HUES6 (cell line): Measurements from ENCODE around the gene DDR1.

ENCODE experiments used
- H3K27ac ChIP-seq: 2 replicates; pipeline ENCODE4 v1.7.0; 2013; ENCODE audit warnings: low read depth, mild to moderate bottlenecking, low read length, inconsistent platforms
- H3K27me3 ChIP-seq: 2 replicates; pipeline ENCODE4 v1.6.1; 2013; ENCODE audit warnings: low read length; ENCODE audit not compliant: control insufficient read depth, insufficient read depth
- H3K36me3 ChIP-seq: 2 replicates; pipeline ENCODE4 v1.6.1; 2013; ENCODE audit warnings: low read length; ENCODE audit not compliant: control insufficient read depth, insufficient read depth
- H3K4me1 ChIP-seq: 2 replicates; pipeline ENCODE4 v1.6.1; 2013; ENCODE audit warnings: low read length; ENCODE audit not compliant: control insufficient read depth, insufficient read depth
- H3K4me3 ChIP-seq: 2 replicates; pipeline ENCODE4 v1.5.1; 2013; ENCODE audit warnings: low read depth, low read length
- H3K9ac ChIP-seq: one replicate; pipeline ENCODE4 v1.6.1; 2013; ENCODE audit warnings: mild to moderate bottlenecking, low read length
- H3K9me3 ChIP-seq: 2 replicates; pipeline ENCODE4 v1.6.1; 2013; ENCODE audit warnings: low read depth, low read length; ENCODE audit not compliant: control insufficient read depth, insufficient read depth

Gene DDR1

DNA sequence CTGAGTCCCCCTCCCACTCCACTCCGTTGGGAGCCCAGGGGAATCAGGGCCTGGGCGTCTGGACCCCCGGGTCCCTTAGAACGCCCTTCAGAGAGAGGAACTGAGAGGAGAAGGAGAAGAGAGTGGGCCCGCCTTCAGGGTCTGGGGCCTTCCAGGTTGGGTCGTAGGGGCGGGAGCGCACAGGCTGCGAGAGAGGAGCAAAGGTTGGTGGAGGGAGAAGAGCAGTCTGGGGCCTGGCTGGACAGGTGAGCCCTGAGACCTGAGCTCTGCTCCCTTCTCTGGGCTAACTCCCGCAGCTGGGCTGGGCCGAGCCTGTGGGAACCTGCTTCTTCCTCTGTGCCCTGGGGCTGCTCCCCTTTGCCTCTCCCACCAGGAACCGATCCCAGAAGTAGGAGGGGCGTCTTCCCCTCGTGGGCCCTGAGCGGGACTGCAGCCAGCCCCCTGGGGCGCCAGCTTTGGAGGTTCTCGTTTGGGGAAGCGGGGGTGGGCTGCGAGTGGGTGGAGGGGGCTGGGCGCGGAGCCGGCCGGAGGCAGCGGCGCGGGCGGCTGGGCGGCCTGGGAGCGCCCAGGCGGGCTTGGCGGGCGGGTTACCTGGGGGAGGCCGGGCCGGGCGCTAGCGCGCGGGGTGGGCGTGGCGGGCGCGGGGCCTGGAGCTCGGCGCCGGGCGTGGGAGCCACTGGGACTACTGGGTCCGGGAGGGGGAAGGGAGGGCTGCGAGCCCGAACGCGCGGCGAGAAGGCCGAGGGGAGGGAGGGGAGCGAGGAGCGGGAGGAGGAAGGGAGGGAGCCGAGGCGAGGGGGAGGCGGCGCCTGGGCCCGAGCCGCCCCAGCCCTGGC, at the start of gene DDR1:
Gene DDR1 (plus strand): TSS at position 835 of the 836 bp plus-strand sequence. CDS start 4,211 bp downstream, outside the sequence.
- Histone ChIP-seq H3K27ac (peak within 1 kb of the TSS; percentile 4; the same call in 1 of the 2 replicates), H3K27me3 (no peaks in the 10 kb centered on the region)

DNA sequence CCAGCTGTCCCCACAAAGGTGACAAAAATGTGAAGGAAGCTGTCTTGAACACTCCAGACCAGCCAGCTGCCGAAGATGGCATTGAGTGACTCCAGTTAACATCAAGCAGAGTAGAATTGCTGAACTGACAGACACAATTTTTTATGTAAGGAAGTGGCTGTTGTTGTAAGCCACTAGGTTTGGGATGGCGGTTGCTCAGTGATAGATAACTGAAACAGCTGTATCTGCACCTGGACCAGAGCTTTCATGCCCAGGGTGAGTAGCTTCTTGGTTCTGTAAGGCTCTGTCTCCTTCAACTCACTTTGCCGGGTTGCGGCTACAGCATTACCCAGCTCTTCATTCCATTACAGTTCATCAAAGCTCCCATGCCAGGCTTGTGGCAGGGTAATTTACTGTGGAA, 49.7 kb upstream of the DDR1 start:
- Histone ChIP-seq H3K27ac (no peak overlapping the region), H3K9ac (no peak overlapping the region), H3K4me3 (no peak overlapping the region), H3K36me3 (peaks cover 13% of the 10 kb centered on the region), H3K27me3 (no peaks in the 10 kb centered on the region), H3K9me3 (peaks cover 8% of the 10 kb centered on the region; the same call in 1 of the 2 replicates), H3K4me1 (peaks cover 12% of the 10 kb centered on the region)

More for the DNA sequence above, at the start of gene DDR1:
- Histone ChIP-seq H3K36me3 (peaks cover 6% of the 10 kb centered on the region), H3K9me3 (no peaks in the 10 kb centered on the region), H3K9ac (peak within 1 kb of the TSS; percentile 85), H3K4me1 (peaks cover 65% of the 10 kb centered on the region), H3K4me3 (peak within 1 kb of the TSS; percentile 79)

DNA sequence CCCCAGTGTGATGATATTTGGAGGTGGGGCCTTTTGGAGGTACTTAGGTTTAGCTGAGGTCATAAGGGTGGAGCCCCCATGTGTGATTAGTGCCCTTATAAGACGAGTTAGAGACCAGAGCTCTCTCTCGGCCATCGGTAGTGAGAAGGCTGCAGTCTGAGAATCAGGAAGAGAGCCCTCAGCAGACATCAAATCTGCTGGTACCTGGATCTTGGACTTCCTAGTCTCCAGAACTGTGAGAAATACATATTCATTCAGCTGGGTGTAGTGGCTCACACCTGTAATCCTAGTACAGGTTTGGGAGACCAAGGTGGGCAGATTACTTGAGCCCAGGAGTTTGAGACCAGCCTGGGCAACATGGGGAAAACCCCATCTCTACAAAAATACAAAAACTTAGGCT, 48.7 kb upstream of the DDR1 start:
- H3K9me3 ChIP-seq, result peaks cover 8% of the 10 kb centered on the region; the same call in 1 of the 2 replicates
- no peak overlapping the region for H3K27ac ChIP-seq
- no peaks in the 10 kb centered on the region for H3K27me3 ChIP-seq
- H3K9ac ChIP-seq, result no peak overlapping the region
- H3K36me3 ChIP-seq, result peaks cover 20% of the 10 kb centered on the region
- H3K4me1 ChIP-seq, result peaks cover 9% of the 10 kb centered on the region
- H3K4me3 ChIP-seq, result no peak overlapping the region

DNA sequence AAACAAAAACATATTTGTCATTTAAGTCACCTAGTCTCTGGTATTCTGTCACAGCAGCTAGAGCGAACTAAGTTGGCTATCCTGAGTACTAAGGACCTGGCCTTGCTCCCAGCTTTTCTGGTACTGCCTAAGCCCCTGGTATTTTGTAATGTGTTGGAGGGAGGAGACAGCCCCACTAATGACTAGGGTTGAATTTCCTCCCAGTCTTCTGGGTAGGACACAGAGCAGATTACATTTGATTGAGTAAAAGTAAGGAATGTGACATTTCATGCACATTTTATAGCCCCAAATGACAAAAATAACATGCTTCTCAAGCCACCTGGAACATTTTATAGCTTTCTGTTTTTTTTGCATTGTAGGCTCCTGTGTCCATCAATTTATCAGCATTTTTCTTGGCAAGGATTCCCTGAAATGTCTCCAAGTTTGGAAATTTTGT, 47.9 kb upstream of the DDR1 start:
- Histone ChIP-seq H3K9ac (no peak overlapping the region), H3K4me3 (no peak overlapping the region), H3K36me3 (peaks cover 24% of the 10 kb centered on the region), H3K4me1 (peaks cover 18% of the 10 kb centered on the region), H3K27ac (no peak overlapping the region), H3K27me3 (no peaks in the 10 kb centered on the region), H3K9me3 (peaks cover 8% of the 10 kb centered on the region; the same call in 1 of the 2 replicates)

- H3K27ac ChIP-seq, result no peak overlapping the region
- H3K27me3 ChIP-seq, result no peaks in the 10 kb centered on the region
- H3K9ac ChIP-seq, result no peak overlapping the region
- H3K9me3 ChIP-seq, result peaks cover 8% of the 10 kb centered on the region; the same call in 1 of the 2 replicates
- H3K4me1 ChIP-seq, result peaks cover 20% of the 10 kb centered on the region
- peaks cover 28% of the 10 kb centered on the region for H3K36me3 ChIP-seq
- H3K4me3 ChIP-seq, result no peak overlapping the region
Observed at GRCh38 chr6:30836957-30837356, 47.4 kb upstream of the DDR1 start.

DNA sequence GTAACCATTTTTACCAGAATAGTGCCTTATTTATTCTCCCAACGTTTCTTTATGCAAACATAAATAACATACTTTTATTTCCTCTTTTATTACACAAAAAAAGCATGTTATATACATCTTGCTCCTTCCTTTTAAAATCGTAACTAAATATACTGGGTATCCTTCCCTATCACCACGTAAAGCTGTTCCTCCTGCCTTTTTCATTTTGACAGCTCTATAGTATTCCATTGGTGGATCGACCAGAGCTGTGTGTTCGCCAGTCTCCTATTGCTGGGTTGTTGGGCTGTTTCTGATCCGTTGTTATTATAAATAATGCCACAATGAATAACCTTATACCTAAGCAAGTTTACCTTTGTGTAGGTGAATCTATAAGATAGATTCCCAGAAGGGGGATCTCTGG, 46.9 kb upstream of the DDR1 start:
- H3K9me3 ChIP-seq, result peaks cover 8% of the 10 kb centered on the region; the same call in 1 of the 2 replicates
- H3K36me3 ChIP-seq, result peaks cover 31% of the 10 kb centered on the region
- H3K4me3 ChIP-seq, result no peak overlapping the region
- H3K9ac ChIP-seq, result no peak overlapping the region
- H3K27ac ChIP-seq, result no peak overlapping the region
- H3K27me3 ChIP-seq, result no peaks in the 10 kb centered on the region
- H3K4me1 ChIP-seq, result peaks cover 20% of the 10 kb centered on the region

DNA sequence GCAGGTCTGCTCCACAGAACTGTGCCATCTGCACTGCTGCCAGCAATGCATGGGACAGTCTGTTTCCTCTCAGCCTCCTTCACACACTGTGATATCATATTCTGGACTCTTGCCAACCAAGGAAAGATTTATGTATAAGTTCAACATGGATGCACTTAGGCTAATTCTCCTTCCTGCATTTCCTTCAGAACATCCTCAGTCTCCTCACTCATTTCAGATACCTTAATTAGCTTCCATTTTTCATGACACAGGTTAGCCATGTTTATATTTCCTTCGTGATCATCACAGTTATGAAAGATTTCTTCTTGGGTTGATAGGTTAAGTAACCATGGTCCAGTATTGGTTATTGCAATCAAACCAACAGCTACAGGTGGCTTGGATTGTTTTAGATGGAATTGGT, 46.4 kb upstream of the DDR1 start:
- Histone ChIP-seq H3K4me1 (peaks cover 20% of the 10 kb centered on the region), H3K9me3 (peaks cover 8% of the 10 kb centered on the region; the same call in 1 of the 2 replicates), H3K9ac (no peak overlapping the region), H3K36me3 (peaks cover 33% of the 10 kb centered on the region), H3K27ac (no peak overlapping the region), H3K4me3 (no peak overlapping the region), H3K27me3 (no peaks in the 10 kb centered on the region)

DNA sequence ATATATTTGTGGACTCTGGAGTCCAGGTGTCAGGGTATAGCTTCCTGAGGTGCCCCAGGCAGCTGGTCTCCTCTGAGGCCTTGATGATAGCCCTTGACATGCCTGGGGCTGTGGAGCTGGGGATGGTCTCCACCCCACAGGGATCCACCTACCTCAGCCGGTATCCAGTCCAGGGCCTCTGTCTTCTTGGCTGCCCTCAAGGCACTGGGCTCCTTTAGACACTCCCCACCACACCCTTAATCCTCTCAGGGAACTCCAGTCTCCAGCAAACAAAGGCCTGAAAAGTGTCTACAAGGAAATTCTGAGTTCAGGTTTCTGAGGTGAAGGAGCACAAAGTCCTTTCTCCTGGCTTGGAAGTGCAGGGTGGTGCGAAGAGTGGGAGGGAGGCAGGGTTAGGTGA, 44.6 kb upstream of the DDR1 start:
- H3K27ac ChIP-seq, result no peak overlapping the region
- H3K9me3 ChIP-seq, result peaks cover 8% of the 10 kb centered on the region; the same call in 1 of the 2 replicates
- H3K9ac ChIP-seq, result no peak overlapping the region

GRCh38 chr6:30840084-30840934, 44.0 kb upstream of the DDR1 start:
- Histone ChIP-seq H3K4me1 (peaks cover 42% of the 10 kb centered on the region), H3K36me3 (peaks cover 42% of the 10 kb centered on the region), H3K9ac (no peak overlapping the region), H3K27me3 (no peaks in the 10 kb centered on the region), H3K4me3 (no peak overlapping the region), H3K9me3 (peaks cover 8% of the 10 kb centered on the region; the same call in 1 of the 2 replicates), H3K27ac (no peak overlapping the region)

More for the DNA sequence above, 44.6 kb upstream of the DDR1 start:
- Histone ChIP-seq H3K4me3 (no peak overlapping the region), H3K4me1 (peaks cover 36% of the 10 kb centered on the region), H3K36me3 (peaks cover 37% of the 10 kb centered on the region), H3K27me3 (no peaks in the 10 kb centered on the region)

DNA sequence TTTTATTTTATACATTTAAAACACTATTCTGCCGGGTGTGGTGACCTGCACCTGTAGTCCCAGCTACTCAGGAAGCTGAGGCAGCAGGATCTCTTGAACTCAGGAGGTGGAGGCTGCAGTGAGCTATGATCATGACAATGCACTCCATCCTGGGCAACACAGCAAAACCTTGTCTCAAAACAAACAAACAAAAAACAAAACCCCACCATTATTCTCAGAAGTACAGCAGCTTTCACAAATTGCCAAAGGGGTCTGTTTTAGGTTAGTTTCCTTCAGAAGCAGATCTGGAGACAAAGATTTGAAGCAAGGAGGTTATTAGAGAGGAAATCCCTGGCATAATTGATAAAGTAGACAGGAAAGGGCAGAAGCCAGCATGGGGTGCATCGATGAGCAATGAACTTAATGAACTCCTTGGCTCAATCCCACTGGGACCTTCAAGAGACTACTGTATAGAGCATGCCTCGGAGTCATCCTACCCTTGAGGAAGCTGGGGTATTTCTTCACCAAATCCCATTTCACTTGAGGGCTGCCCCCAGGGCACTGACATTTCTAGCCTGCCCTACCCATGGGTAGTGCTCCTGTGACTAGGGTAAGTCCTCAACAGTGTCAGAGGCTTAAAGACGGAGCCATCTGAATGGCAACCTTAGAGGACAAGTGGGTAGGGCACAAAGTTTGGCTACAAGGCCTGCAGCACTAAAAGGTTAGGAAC, 43.2 kb upstream of the DDR1 start:
- Histone ChIP-seq H3K36me3 (peaks cover 49% of the 10 kb centered on the region), H3K4me1 (peaks cover 49% of the 10 kb centered on the region), H3K4me3 (no peak overlapping the region), H3K27me3 (no peaks in the 10 kb centered on the region), H3K9ac (no peak overlapping the region), H3K9me3 (peaks cover 8% of the 10 kb centered on the region; the same call in 1 of the 2 replicates), H3K27ac (no peak overlapping the region)
